Esophagus muscularis mucosa (tissue), 4 donors: Measurements from ENCODE around the gene ASB12. TPM values are rescaled to one million over a fixed set of nuclear protein-coding genes. Genes with fewer than 3 reads are reported as not detected.

ENCODE experiments used
- DNase-seq: peaks from one replicate; pipeline ENCODE4 v3.0.0-alpha.2; 2017; ENCODE audit errors: extremely low spot score
- H3K27ac ChIP-seq, 4 donors: fragments of 200-600 bp; sonication (generic); replicated peaks in 1 of 4; 1 replicate in 3 of 4; 2 replicates in 1 of 4; pipeline ENCODE4 v1.5.1; 2016 to 2019; ENCODE audit warnings: mild to moderate bottlenecking in 1 of 4
- H3K27me3 ChIP-seq, 4 donors: fragments of 200-600 bp; sonication (generic); one replicate each; pipeline versions ENCODE4 v1.5.1 to v1.6.0; 2016 to 2019
- H3K36me3 ChIP-seq, 4 donors: fragments of 200-600 bp; sonication (generic); one replicate each; pipeline ENCODE4 v1.5.1; 2016 to 2019
- H3K4me1 ChIP-seq, 4 donors: fragments of 200-600 bp; sonication (generic); one replicate each; pipeline ENCODE4 v1.5.1; 2016 to 2019
- H3K4me3 ChIP-seq, 4 donors: fragments of 200-600 bp; sonication (generic); 1 replicate in 2 of 4; 2 replicates in 2 of 4; pipeline ENCODE4 v1.5.1; 2016 to 2019; ENCODE audit warnings: mild to moderate bottlenecking in 4 of 4, moderate library complexity in 1 of 4
- H3K9me3 ChIP-seq, 4 donors: fragments of 200-600 bp; sonication (generic); 1 replicate in 3 of 4; 2 replicates in 1 of 4; pipeline ENCODE4 v1.5.1; 2016 to 2019
- CTCF ChIP-seq, 3 experiments: fragments of 200-600 bp in 2 of 3; fragments of 450-650 bp in 1 of 3; sonication (generic) in 2 of 3; IDR thresholded peaks; one replicate each; pipeline ENCODE4 v1.5.1; 2017 to 2019; ENCODE audit warnings: antibody characterized with exemption in 3 of 3, mild to moderate bottlenecking in 2 of 3, moderate library complexity in 1 of 3
- EP300 ChIP-seq: sonication (generic); formaldehyde crosslinking; IDR thresholded peaks from one replicate; pipeline ENCODE4 v1.6.1; 2017; ENCODE audit warnings: antibody characterized with exemption
- POLR2A ChIP-seq: fragments of 450-650 bp; IDR thresholded peaks from one replicate; pipeline ENCODE4 v1.6.1; 2017; ENCODE audit warnings: antibody characterized with exemption, moderate library complexity, mild to moderate bottlenecking, low read depth
- POLR2AphosphoS5 ChIP-seq, 2 donors: sonication (generic); formaldehyde crosslinking; IDR thresholded peaks; one replicate each; pipeline ENCODE4 v1.6.1; 2017; ENCODE audit warnings: antibody characterized with exemption in 2 of 2
- WGBS: methylation state at CpG from one replicate; pipeline ENCODE4 v1.1.5; 2018; 5-methylcytosine and 5-hydroxymethylcytosine counted together
- intact Hi-C: fragments of 100-400 bp; cut with DNase I; formaldehyde crosslinking; loops from one replicate; pipeline ENCODE4 v1.15.1; 2023
- total RNA-seq, 4 donors: library from RNA; depleted of rRNA; stranded (reverse); fragments of >200 nt; gene quantifications; one replicate each; pipeline versions ENCODE4 v1.1.0 to v1.2.1, GENCODE V29; 2016

The ASB12 gene
- total RNA-seq, 4 donors from 2014 or later, result not detected

GRCh38 chrX:64204252-64204651 lies 26.2 kb downstream of the ASB12 start:
- Histone ChIP-seq H3K36me3 (no peaks in the 10 kb centered on the region), H3K27me3 (no peaks in the 10 kb centered on the region), H3K9me3 (no peaks in the 10 kb centered on the region), H3K4me3 (peak overlapping the region; percentile 68 to 85 (median 73)), H3K4me1 (peaks cover 14 to 43% (median 38%) of the 10 kb centered on the region in 4 donors), H3K27ac (peak overlapping the region; percentile 91 to 92 (median 92))
- WGBS, result 43% methylated on average over 11 of the region's 23 CpGs
- DNase-seq, result no peak
- intact Hi-C loops, result loop anchor here (10.0 kb wide), 2 partner anchors 449 to 1331 kb away; partner anchors contain the start of gene LAS1L
- no peak for TF ChIP-seq EP300
- TF ChIP-seq POLR2A, result no peak
- no peak for TF ChIP-seq POLR2AphosphoS5 (IDR thresholded peaks at IDR 0.05)
- no peak for TF ChIP-seq CTCF (IDR thresholded peaks at IDR 0.05)

DNA sequence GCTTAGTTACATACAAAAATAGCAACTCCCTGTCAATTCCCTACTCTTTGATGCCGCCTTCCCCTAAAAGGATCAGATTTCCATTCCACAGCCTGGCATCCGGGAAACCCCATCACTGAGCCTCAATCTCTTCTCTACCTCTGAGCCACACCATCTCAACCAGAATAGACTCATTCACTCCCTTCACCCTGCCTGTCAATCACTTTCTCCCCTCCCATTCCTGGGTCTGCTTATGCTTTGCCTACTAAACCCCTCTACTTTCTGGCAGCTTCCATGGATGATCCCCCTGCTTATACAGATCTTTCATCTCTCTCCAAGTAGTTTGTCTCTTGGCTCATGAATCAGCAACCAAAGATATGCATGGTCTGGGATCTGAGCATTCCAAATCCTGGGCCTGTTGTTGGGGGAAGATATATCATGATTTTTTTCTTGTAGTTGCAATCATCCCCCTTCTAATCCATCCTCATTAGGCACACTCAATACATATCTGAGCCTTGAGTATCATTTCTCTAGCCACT lies 27.5 kb downstream of the ASB12 start:
- 77% methylated on average over 2 of the region's 2 CpGs for WGBS
- H3K27ac ChIP-seq, result no peak overlapping the region
- no peak overlapping the region for H3K4me3 ChIP-seq

DNA sequence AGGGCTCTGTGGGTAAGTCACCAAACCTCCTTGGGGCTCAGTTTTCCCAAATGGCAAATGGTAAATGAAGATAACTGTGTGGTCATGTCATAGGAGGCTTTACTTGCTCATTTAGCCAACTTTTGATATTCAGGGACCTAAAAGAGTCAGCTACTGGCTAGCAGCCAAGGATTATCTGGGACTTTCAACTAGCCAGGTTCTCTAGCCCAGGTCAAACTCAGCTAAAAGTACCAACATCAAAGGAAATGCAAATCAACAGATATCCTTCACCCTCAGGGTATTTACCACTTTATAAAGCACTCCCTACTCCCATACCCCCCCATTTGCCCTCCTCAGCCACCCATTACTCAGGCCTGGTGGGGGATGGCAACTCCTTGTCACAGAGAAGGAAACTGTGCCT lies 32.4 kb downstream of the ASB12 start:
- no peak for TF ChIP-seq CTCF (IDR thresholded peaks at IDR 0.05)
- TF ChIP-seq POLR2A, result no peak
- TF ChIP-seq POLR2AphosphoS5 (IDR thresholded peaks at IDR 0.05), result no peak
- no peak for TF ChIP-seq EP300
- H3K36me3 ChIP-seq, result no peaks in the 10 kb centered on the region
- H3K9me3 ChIP-seq, result no peaks in the 10 kb centered on the region
- H3K27me3 ChIP-seq, result no peaks in the 10 kb centered on the region
- no peak overlapping the region for H3K27ac ChIP-seq
- intact Hi-C loops, result no loop called here
- DNase-seq, result no peak
- H3K4me1 ChIP-seq, result peaks cover 0 to 12% (median 9%) of the 10 kb centered on the region in 4 donors
- H3K4me3 ChIP-seq, result no peak overlapping the region

More for the DNA sequence above, 27.5 kb downstream of the ASB12 start:
- Histone ChIP-seq H3K36me3 (no peaks in the 10 kb centered on the region), H3K27me3 (no peaks in the 10 kb centered on the region), H3K4me1 (peaks cover 14 to 42% (median 38%) of the 10 kb centered on the region in 4 donors), H3K9me3 (no peaks in the 10 kb centered on the region)
- TF ChIP-seq POLR2AphosphoS5 (IDR thresholded peaks at IDR 0.05), result no peak
- TF ChIP-seq EP300, result no peak
- TF ChIP-seq POLR2A, result no peak
- TF ChIP-seq CTCF (IDR thresholded peaks at IDR 0.05), result no peak
- no peak for DNase-seq
- intact Hi-C loops, result loop anchor here (10.0 kb wide), 2 partner anchors 448 to 1332 kb away; partner anchors contain the start of gene LAS1L

GRCh38 chrX:64196606-64197005 lies 33.8 kb downstream of the ASB12 start:
- no peaks in the 10 kb centered on the region for H3K4me1 ChIP-seq
- H3K9me3 ChIP-seq, result no peaks in the 10 kb centered on the region
- WGBS, result 84% methylated on average over 3 of the region's 3 CpGs
- no peaks in the 10 kb centered on the region for H3K27me3 ChIP-seq
- H3K4me3 ChIP-seq, result no peak overlapping the region
- intact Hi-C loops, result no loop called here
- TF ChIP-seq POLR2AphosphoS5 (IDR thresholded peaks at IDR 0.05) (no peak), CTCF (IDR thresholded peaks at IDR 0.05) (no peak), POLR2A (no peak), EP300 (no peak)
- H3K27ac ChIP-seq, result no peak overlapping the region
- DNase-seq, result no peak
- peaks cover 0 to 13% (median 12%) of the 10 kb centered on the region in 4 donors for H3K36me3 ChIP-seq

DNA sequence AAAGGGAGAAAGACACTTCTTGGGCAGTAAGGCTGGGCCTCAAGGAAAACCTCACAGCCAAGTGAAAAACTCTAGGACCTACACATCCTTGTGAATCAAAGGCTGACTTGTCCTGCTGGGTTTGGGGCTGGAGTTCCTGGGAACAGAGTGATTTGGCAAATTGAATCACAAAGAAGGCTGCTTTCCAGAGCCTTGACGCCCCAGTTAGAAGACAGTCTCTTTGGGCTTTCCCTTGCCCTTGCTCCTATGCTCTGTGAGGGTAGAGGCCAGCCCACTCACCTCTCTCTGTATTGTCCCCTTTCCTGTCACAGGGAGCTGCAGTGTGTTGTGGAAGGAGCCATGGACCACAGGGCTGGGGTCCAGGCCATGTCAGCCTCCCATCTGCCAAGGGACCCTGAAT lies 34.5 kb downstream of the ASB12 start:
- 33% methylated on average over 1 of the region's 1 CpG for WGBS

More for the DNA sequence above, 34.5 kb downstream of the ASB12 start:
- H3K27me3 ChIP-seq, result no peaks in the 10 kb centered on the region
- no peak overlapping the region for H3K4me3 ChIP-seq
- no peak for TF ChIP-seq EP300
- TF ChIP-seq CTCF (IDR thresholded peaks at IDR 0.05), result no peak
- TF ChIP-seq POLR2A, result no peak
- no peak for TF ChIP-seq POLR2AphosphoS5 (IDR thresholded peaks at IDR 0.05)
- no peak for DNase-seq
- intact Hi-C loops, result no loop called here
- H3K4me1 ChIP-seq, result no peaks in the 10 kb centered on the region
- no peak overlapping the region for H3K27ac ChIP-seq
- no peaks in the 10 kb centered on the region for H3K9me3 ChIP-seq
- H3K36me3 ChIP-seq, result peaks cover 0 to 21% (median 19%) of the 10 kb centered on the region in 4 donors
